HG03060 (cell line): ENCODE measurements around the gene TRNAU1AP.
"Not testable (repeated sequence)": the region's sequence is repeated elsewhere in the genome, so short reads cannot be mapped to it uniquely, and the experiment has no call there.

Experiments
- ATAC-seq: cut with Tn5 transposase; IDR thresholded peaks from one replicate; pipeline ENCODE4 v1.9.1; 2021; ENCODE audit warnings: low read depth, moderate number of reproducible peaks; ENCODE audit not compliant: unreplicated experiment

Gene TRNAU1AP

DNA sequence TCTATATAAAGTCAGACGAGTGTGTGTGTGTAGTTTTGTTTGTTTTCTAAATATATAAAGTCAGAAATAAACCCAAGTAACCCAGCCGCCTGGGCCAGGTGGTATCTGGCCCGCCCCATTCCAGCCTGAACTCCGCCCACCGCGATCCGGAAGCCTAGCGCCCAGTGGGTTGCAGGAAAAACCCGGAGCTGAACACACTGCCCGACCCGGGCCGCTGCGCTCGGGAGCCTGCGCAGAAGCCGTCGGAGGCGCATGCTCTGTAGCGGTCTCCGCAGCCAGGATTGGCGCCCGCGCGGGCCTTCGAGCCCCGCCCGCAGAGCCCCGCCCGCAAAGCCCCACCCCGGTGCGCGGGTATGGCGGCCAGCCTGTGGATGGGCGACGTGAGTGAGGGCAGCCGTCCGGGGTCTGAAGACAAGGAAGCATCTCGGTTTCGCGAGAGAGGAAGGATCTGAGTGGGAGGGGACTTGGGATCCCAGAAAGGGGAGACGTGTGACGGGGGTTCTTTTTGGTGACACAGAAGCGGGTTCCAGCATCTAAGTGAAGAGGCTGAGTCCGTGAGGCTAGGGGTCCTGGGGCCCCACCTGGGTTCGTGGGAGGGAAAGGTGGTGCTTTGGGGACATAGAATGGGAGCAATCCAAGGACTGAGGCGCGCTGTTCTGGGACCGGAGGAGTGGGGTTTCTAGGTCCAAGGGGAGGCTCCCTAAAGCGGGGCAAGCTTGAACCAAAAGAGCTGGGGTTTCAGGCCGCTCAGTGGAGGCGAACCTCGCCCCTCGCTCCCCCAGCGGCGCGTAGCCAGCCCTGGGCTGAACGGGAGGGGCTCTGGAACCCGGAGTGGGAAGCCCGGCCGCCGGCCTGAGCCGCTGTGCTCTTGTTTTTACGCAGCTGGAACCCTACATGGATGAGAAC, at the start of gene TRNAU1AP:
TRNAU1AP (plus strand) TSS at position 328 of the 906 bp plus-strand sequence; CDS start at position 354, 26 bp downstream.
- ATAC-seq, result peak; percentile 75

- no peak for ATAC-seq
Measured at GRCh38 chr1:28503117-28503516, 49.8 kb upstream of the TRNAU1AP start.

DNA sequence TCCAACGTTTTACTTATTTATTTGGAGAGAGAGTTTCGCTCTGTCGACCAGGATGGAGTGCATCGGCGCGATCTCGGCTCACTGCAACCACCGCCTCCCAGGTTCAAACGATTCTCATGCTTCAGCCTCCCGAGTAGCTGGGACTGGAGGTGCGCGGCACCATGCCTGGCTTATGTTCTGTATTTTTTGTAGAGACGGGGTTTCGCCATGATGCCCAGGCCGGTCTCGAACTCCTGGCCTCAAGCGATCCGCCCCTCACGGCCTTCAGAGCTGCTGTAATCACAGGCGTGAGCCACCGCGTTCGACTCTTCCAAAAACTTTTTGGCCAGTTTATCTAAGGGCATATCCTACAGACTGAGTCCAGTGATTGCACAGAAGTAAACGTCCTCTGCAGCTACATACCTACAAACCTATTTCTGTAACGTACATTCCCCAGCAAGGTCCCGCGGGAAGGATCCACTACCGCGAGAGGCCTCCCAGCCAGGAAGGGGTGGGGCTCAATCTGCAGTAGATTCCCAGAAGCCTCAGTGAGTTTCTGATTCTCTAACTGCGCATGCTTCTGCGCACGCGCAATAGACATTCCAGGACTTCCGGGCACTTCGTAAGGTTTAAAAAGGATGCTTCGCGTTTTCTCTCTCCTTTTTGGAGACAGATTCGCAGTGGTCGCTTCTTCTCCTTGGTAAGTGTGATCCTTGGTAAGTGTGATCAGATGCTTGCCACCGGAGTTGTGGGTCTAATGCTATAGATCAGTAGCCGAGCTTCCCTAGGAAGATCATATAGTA, 47.3 kb upstream of the TRNAU1AP start, which contains the start of gene RCC1:
RCC1 (plus strand) TSS at position 638 of the 782 bp plus-strand sequence. CDS start 23,824 bp downstream, outside the sequence.
- peak; percentile 47 for ATAC-seq

- ATAC-seq, result no peak
Measured at GRCh38 chr1:28506907-28507246, 46.0 kb upstream of the TRNAU1AP start.

- no peak for ATAC-seq
Measured at GRCh38 chr1:28507247-28507645, 45.6 kb upstream of the TRNAU1AP start.

DNA sequence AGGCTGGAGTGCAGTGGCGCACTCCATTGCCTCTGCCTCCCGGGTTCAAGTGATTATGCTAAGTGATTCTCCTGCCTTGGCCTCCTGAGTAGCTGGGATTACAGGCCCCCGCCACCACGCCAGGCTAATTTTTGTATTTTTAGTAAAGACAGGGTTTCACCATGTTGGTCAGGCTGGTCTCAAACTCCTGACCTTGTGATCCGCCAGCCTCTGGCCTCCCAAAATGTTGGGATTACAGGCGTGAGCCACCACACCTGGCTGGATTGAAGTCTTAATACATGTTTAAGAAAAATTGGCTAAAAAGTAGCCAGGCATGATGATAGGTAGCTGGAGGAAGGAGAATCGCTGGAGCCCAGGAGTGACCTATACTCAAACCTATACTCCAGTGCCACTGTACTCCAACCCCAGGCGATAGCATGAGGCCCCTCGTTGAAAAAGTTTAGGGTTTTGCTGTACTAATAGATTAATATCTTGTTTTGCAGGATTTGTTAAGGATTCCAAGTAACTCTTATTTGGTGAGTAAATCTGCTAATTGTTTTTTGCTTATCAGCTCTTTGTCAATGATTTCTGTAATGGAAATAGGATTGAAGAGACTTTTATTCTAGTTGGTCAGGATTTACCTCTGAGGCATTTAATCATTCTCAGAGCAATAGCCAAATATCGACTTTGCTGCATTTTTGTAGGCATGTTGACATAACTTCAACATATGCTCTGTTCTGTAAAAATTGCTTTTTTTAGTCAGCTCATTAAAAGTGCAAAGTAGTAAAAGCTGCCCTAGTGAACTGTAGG, 45.0 kb upstream of the TRNAU1AP start:
- no peak for ATAC-seq

- no peak for ATAC-seq
Measured at GRCh38 chr1:28508435-28508754, 44.5 kb upstream of the TRNAU1AP start.

DNA sequence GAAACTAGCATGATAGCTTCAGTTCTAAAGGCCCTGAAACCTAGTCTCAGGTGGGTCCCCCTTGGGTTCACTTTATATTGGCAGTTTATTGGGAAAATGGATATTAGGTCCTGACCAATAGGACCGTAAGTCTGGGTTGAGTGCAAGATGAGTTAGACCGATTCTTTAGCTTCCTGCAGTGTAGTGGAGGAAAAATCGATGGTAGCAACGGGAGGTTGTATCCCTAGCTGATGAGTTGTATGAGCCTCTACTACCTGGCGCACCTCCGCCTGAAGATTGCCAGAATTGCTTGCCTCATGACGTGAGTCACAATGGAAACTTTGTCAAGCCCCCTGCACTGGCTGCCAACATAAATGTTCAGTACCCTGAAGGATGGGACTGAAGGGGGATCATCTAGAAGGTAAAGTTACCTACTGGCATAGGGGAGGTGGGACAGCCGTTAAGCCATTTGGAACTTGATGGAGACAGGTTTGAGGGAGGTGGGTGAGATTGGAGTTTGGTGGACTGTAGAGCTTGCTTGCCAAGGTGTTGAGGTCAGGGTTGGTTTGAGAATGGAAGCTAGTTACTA, 43.1 kb upstream of the TRNAU1AP start:
- no peak for ATAC-seq

GRCh38 chr1:28510273-28510969, 42.5 kb upstream of the TRNAU1AP start:
- no peak for ATAC-seq

- no peak for ATAC-seq
Measured at GRCh38 chr1:28510970-28511440, 41.9 kb upstream of the TRNAU1AP start.

DNA sequence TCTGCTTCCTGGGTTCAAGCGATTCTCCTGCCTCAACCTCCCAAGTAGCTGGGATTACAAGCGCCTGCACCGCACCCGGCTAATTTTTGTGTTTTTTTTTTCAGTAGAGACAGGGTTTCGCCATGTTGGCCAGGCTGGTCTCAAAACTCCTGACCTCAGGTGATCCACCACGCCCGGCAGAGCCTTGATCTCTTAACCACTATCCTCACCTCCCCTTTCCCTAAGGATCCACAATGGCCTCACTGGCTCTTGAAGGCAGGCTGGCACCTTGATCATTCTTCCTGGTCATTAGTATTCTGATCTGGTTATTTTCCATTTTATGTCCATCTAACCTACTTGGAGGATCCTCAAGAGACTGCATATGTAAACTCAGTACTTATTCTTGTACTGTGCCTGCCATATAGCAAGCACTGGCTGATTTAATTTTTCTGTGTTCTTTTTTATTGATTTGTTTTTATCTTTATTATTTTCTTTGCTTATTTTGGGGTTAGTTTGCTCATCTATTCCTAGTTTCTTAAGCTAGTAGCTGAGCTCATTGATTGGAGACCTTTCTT, 40.8 kb upstream of the TRNAU1AP start:
- ATAC-seq, result no peak

DNA sequence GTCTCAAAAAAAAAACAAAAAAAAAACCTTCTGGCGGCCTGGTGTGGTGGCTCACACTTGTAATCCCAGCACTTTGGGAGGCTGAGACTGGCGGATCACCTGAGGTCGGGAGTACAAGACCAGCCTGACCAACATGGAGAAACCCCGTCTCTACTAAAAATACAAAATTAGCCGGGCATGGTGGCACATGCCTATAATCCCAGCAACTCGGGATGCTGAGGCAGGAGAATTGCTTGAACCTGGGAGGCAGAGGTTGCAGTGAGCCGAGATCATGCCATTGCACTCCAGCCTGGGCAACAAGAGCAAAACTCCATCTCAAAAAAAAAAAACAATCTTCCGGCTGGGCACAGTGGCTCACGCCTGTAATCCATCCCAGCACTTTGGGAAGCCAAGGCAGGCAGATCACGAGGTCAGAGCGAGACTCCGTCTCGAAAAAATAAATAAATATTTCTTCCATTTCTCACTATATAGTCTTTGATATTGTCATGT, 38.4 kb upstream of the TRNAU1AP start:
- not testable (repeated sequence) for ATAC-seq

DNA sequence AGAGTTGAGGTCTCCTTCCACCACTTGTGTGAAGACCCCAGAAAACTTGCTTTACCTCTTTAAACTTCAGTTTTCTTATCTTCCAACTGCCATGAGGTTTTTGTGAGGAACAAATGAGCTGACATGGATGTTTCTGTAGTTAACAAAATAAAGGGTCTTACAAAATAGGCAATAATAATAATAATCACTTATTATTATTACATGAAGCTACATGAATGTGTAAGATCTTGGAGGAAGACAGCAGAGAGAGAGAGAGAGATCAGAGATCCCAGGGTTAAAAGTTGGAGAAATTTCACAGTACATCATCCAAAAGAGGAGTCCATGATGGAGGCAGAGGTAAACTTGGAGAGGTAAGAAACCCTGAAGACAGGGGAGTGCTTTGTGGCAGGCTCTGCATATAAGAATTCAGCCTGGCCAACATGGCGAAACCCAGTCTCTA, 36.3 kb upstream of the TRNAU1AP start:
- ATAC-seq, result no peak

DNA sequence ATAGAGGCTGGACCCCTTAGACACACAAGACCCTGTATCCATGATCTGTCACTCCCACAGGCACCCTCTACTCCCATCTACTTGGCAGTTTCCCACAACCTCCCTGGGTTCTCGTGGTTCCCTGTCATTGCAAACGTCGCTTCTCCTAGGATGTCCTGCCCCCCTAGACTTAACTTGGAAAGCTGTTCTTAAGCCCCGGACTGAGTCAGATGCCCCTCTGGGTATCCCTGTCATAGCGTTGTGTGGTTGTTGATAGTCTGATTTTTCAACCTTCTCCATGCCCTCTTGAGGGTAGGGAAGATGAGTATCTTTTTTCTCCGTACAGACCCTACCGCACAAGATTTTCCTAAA, 35.3 kb upstream of the TRNAU1AP start:
- ATAC-seq, result no peak

DNA sequence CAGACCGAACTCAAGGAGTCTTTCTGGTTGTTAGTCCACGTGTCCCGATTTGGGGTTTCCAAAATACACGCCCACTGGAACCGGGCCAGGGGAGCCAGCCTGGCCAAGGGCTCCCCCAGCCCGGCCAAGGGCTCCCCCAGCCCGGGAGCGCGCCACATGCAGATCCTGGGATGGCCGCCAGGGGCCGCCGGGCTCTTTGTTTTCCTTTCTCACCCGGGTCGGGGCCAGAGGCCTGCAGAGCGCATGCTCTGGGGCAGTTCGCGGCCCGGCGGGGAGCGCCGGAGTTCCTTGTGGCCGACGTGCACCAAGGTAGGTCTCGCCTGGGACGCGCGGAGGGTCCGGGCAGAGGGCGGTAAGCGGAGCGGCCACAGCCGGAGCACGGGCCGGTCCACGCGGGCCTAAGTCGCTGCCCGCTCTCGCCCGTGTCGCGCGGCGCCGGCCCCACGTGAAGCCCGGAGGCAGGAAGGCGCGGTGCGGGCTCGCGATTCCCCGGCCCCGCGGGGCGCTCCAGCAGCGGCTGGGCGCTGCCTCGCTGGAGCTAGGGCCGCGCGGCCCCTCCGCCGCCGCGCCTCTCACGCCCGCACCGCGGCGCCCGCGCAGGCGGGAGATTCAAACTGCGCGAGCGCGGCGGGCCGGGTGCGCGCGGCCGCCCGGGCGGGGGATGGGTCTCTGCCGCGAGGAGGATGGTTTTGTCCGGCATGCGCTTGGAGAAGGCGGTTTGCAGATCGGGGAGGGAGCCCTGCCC, 34.7 kb upstream of the TRNAU1AP start:
- peak; percentile 61 for ATAC-seq

DNA sequence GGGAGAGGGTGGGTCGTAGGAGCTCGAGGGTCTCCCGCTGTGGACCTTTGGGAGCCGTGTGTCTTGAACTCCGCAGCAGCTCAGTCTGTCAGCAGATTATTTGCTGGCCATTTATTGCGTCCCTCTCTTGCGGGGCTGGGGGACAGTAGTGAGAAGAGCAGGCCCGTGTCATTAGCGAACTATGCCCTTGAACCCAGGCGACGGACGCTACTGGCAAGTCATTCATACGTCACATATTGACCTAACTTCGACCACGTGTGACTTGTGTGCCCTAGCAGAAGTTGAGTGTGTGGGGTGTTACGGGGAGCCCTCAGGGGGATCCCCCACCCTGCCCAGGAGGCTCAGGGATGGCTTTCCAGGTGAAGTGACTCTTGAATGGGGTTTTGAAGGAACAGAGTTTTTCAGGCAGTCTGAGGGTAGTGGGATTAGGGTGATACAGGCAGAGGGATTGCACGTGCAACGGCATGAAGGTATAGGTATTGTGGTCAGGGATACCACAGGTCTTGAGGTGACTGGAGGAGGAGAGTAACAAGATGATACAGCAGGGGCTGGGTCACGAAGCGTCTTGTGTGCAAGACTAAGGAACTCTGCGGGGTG, 34.0 kb upstream of the TRNAU1AP start:
- ATAC-seq, result no peak

DNA sequence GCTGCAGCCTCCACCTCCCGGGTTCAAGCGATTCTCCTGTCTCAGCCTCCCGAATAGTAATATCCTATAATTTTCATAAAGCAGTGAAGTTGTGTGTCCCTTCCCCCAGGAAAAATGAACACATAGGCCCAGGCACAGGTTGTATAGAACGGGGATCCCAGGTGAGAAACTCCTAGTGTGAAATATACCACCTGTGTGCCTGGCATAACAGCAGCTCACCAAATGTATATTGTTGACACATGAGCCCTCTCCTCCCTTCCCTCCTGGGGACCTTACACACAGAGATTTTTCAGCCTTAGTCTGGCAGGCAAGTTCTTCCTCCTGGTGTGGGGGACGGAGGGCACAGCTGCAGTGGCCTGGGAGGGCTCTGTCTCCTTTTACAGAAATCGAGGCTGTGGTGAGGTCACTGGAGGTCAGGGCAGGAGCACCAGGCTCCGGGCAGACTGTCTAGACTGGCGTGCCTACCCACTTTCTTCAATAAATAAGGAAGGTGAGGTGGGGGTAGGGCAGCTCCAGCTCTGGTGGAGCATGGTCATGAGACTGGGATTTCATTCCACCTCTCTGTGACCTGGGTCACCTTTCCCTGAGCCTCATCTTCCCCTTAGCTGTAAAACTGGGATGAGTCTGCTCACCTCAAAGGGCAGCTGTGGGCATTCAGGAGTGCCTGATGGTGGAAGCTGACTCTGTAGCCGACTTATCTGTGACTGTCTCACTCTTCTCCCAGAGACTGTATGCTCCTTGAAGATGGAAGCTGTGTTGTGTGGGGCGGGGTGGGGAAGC, 32.7 kb upstream of the TRNAU1AP start:
- ATAC-seq, result no peak
